ENCODE measurements around the gene ZBTB47. TPM values are rescaled to one million over a fixed set of nuclear protein-coding genes. Genes with fewer than 3 reads are reported as not detected.

Gene ZBTB47
- total RNA-seq, 1 experiment from 2014 or later, result 9.5 TPM

DNA sequence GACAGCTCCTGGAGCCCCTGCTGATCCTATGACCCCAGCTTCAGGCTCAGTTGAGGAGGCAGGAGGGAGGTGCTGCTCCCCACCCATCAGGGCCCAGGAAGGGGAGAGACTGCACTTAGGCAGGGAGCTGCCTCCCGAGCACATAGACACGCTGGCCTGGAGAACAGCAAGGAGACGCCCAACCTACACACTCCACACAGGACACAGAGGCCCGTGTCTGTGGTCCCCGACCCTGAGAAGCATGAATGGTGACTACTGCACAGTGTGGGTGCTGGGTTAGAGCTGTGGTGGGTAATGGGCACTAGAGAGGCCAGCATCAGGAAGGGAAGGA lies 50.2 kb downstream of the ZBTB47 start:
- no peak for ATAC-seq
- no peak for TF ChIP-seq EZH2 (IDR thresholded peaks at IDR 0.05; ENCODE audit: low read length, unreplicated experiment)
- TF ChIP-seq, protein P1, sequence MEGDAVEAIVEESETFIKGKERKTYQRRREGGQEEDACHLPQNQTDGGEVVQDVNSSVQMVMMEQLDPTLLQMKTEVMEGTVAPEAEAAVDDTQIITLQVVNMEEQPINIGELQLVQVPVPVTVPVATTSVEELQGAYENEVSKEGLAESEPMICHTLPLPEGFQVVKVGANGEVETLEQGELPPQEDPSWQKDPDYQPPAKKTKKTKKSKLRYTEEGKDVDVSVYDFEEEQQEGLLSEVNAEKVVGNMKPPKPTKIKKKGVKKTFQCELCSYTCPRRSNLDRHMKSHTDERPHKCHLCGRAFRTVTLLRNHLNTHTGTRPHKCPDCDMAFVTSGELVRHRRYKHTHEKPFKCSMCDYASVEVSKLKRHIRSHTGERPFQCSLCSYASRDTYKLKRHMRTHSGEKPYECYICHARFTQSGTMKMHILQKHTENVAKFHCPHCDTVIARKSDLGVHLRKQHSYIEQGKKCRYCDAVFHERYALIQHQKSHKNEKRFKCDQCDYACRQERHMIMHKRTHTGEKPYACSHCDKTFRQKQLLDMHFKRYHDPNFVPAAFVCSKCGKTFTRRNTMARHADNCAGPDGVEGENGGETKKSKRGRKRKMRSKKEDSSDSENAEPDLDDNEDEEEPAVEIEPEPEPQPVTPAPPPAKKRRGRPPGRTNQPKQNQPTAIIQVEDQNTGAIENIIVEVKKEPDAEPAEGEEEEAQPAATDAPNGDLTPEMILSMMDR (conservative IDR thresholded peaks at IDR 0.05; ENCODE audit: low read depth, low read length), result no peak
- TF ChIP-seq EZH2phosphoT487 (IDR thresholded peaks at IDR 0.05; ENCODE audit: borderline replicate concordance, low read length), result no peak
- Histone ChIP-seq H3K4me2 (ENCODE audit: low read length) (no peak overlapping the region), H2AFZ (ENCODE audit: low read length) (no peak overlapping the region), H3K27me3 (ENCODE audit: low read length) (no peaks in the 10 kb centered on the region), H3K4me1 (ENCODE audit: insufficient read depth, low read length) (0 out of 2 replicates have a peak, but pooled peaks cover 6% of the 10 kb centered on the region), H3K4me3 (ENCODE audit: low read length) (no peak overlapping the region), H3F3A (ENCODE audit: low read length, unreplicated experiment) (no peaks in the 10 kb centered on the region), H3K36me3 (ENCODE audit: low read depth, low read length) (no peaks in the 10 kb centered on the region), H4K20me1 (ENCODE audit: low read length) (no peaks in the 10 kb centered on the region), H3K79me2 (ENCODE audit: low read length) (no peaks in the 10 kb centered on the region), H3K9me3 (ENCODE audit: low read length) (no peaks in the 10 kb centered on the region), H3K9ac (ENCODE audit: low read length) (no peak overlapping the region), H3K9me2 (replicated peaks; ENCODE audit: low read length) (no peaks in the 10 kb centered on the region), H3K27ac (ENCODE audit: low read length) (no peak overlapping the region)
- no TSS peak for BruUV-seq (replicated peaks)
- POLR2A ChIA-PET (ENCODE audit: unreplicated experiment), result no interaction called here
- no peak for DNase-seq
- intact Hi-C loops (cut with micrococcal nuclease), result no loop called here
- CTCF ChIA-PET, result no interaction called here

DNA sequence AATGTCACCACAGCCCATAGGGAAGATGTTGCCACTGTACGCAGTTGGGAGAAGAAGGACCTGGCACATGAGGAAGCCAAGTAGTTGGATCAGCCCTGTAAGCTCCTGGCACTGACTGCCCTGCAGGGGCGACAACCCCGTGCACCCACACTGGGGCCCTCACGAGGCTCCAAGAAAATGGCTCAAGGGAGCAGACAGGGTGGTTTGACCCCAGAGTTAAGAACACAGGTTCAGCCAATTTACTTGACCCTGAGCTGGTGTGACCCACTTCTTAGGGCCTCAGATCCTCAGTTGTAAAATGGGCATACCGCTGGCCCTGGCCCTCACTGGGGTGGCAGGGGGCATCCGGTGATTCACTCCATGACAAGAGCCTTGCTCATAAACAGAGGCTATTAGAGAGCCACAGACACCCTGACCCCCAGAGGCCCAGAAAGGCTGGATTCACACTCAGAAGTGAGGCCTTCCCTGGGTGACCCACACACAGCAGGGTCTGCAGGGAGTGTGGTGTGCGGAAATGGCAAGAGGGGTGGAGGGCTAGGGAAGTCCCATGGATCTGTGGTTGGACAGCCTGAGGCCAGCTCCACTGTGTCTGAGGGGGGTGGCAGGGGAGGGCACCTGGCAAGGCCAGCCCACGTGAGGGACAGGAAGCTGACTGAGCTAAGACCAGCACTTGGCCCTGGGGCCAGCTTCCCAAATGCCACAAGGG lies 50.8 kb downstream of the ZBTB47 start:
- no peak overlapping the region for H3K9ac ChIP-seq (ENCODE audit: low read length)
- H3K9me3 ChIP-seq (ENCODE audit: low read length), result no peaks in the 10 kb centered on the region
- H3K9me2 ChIP-seq (replicated peaks; ENCODE audit: low read length), result no peaks in the 10 kb centered on the region
- intact Hi-C loops (cut with micrococcal nuclease), result no loop called here
- no peaks in the 10 kb centered on the region for H3K79me2 ChIP-seq (ENCODE audit: low read length)
- no TSS peak for BruUV-seq (replicated peaks)
- no peaks in the 10 kb centered on the region for H3K36me3 ChIP-seq (ENCODE audit: low read depth, low read length)
- peak; percentile 26 for ATAC-seq
- no peak overlapping the region for H2AFZ ChIP-seq (ENCODE audit: low read length)
- no peaks in the 10 kb centered on the region for H4K20me1 ChIP-seq (ENCODE audit: low read length)
- peak; percentile 10 for DNase-seq
- H3K27ac ChIP-seq (ENCODE audit: low read length), result no peak overlapping the region
- ChIA-PET POLR2A (ENCODE audit: unreplicated experiment) (no interaction called here), CTCF (no interaction called here)
- no peak overlapping the region for H3K4me3 ChIP-seq (ENCODE audit: low read length)
- H3K4me2 ChIP-seq (ENCODE audit: low read length), result no peak overlapping the region
- TF ChIP-seq EZH2phosphoT487 (IDR thresholded peaks at IDR 0.05; ENCODE audit: borderline replicate concordance, low read length), result no peak
- TF ChIP-seq EZH2 (IDR thresholded peaks at IDR 0.05; ENCODE audit: low read length, unreplicated experiment), result no peak
- TF ChIP-seq, protein P1 (conservative IDR thresholded peaks at IDR 0.05; ENCODE audit: low read depth, low read length), result no peak
- H3F3A ChIP-seq (ENCODE audit: low read length, unreplicated experiment), result no peaks in the 10 kb centered on the region
- no peaks in the 10 kb centered on the region for H3K27me3 ChIP-seq (ENCODE audit: low read length)
- 0 out of 2 replicates have a peak, but pooled peaks cover 6% of the 10 kb centered on the region for H3K4me1 ChIP-seq (ENCODE audit: insufficient read depth, low read length)

DNA sequence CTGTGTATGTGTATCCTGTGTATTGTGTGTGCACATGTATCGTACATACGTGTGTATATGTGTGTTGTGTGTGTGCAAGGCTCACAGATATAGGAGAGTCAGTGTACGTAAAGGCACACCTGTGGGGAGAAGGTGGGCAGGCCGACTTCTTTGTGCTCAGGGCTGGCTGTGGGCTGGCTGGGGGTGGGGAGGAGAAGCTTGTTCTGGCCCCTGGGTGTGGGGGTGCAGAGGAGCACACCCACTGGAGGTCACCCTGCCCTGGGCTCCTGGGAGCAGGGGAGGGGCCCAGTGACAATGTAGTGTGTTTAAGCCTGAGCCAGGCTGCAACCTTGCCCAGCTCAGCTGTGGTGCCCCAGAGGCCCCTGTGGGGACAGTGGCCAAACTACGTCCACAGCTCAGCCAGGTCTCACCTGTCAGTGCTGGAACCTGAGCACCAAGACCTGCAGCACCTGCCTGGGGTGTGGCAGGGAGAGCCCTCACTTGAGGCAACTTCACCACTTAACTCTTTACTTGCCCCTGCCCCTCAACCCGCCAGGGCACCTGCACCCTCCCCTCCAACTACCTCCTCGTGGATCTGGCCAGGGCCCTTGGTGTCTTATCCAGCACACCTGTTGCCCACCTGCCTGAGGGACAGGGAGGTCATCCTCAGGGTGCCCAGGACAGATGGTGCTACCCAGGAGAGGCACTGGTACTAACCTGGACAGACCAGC lies 51.7 kb downstream of the ZBTB47 start:
- no peaks in the 10 kb centered on the region for H3F3A ChIP-seq (ENCODE audit: low read length, unreplicated experiment)
- BruUV-seq (replicated peaks), result no TSS peak
- no peak for DNase-seq

More for the DNA sequence above, 51.7 kb downstream of the ZBTB47 start:
- intact Hi-C loops (cut with micrococcal nuclease), result no loop called here
- Histone ChIP-seq H3K4me2 (ENCODE audit: low read length) (no peak overlapping the region), H4K20me1 (ENCODE audit: low read length) (no peaks in the 10 kb centered on the region), H2AFZ (ENCODE audit: low read length) (no peak overlapping the region), H3K27me3 (ENCODE audit: low read length) (no peaks in the 10 kb centered on the region), H3K79me2 (ENCODE audit: low read length) (no peaks in the 10 kb centered on the region), H3K9ac (ENCODE audit: low read length) (no peak overlapping the region), H3K9me3 (ENCODE audit: low read length) (no peaks in the 10 kb centered on the region), H3K4me3 (ENCODE audit: low read length) (no peak overlapping the region), H3K36me3 (ENCODE audit: low read depth, low read length) (no peaks in the 10 kb centered on the region), H3K4me1 (ENCODE audit: insufficient read depth, low read length) (0 out of 2 replicates have a peak, but pooled peaks cover 6% of the 10 kb centered on the region), H3K9me2 (replicated peaks; ENCODE audit: low read length) (no peaks in the 10 kb centered on the region), H3K27ac (ENCODE audit: low read length) (no peak overlapping the region)
- POLR2A ChIA-PET (ENCODE audit: unreplicated experiment), result no interaction called here
- CTCF ChIA-PET, result no interaction called here
- TF ChIP-seq, protein P1 (conservative IDR thresholded peaks at IDR 0.05; ENCODE audit: low read depth, low read length), result no peak
- no peak for TF ChIP-seq EZH2phosphoT487 (IDR thresholded peaks at IDR 0.05; ENCODE audit: borderline replicate concordance, low read length)
- no peak for TF ChIP-seq EZH2 (IDR thresholded peaks at IDR 0.05; ENCODE audit: low read length, unreplicated experiment)
- no peak for ATAC-seq

Data from PC-3 (cell line).